SK-N-MC (cell line): ENCODE data around the gene RGMA.
"Not testable (repeated sequence)": the region's sequence is repeated elsewhere in the genome, so short reads cannot be mapped to it uniquely, and the experiment has no call there.

Experiments
- EZH2 ChIP-seq: fragments of 200-600 bp; sonication (generic); IDR thresholded peaks from one replicate; pipeline ENCODE4 v1.6.1; 2017; ENCODE audit warnings: antibody characterized with exemption
- FOXP2 ChIP-seq: optimal IDR thresholded peaks from 2 replicates; pipeline ENCODE3; 2011; ENCODE audit warnings: mild to moderate bottlenecking, moderate library complexity; ENCODE audit not compliant: insufficient read depth; ENCODE audit errors: extremely low read length, control extremely low read depth
- POLR2AphosphoS5 ChIP-seq: IDR thresholded peaks from 2 replicates; pipeline ENCODE4 v1.6.1; 2012; ENCODE audit warnings: mild to moderate bottlenecking, low read depth, low read length, borderline replicate concordance

DNA sequence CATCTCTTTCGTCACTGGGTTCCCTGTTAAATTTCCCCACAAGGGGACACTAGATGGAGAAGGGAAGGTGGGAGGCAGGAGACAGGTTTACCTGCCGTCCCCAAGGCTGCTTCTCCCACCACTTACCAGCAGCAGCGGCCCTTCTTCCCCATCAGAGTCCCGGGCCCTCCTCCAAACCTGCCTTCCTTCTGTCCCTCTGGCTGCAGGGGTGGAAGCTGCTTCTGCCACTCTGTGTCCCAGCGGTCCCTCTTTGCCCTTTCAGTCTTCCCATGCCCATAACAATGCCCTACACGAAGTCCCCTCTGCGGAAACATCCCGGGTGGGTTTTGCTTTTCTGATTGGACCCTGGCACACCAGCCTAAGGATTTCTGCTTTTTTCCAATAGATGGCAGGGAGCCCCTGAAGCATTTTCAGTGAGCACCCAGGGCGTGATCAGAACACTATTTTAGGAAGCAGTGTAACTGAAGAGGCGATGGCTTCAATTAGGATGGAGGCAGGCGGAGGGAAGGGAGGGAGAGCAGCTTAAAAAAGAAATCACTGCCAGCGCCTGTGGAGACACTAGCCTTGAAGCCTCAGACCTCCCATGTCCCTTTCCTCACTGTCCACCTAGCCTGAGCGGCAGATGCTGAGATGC is 26.3 kb downstream of the RGMA start:
- not testable (repeated sequence) for TF ChIP-seq POLR2AphosphoS5, EZH2, FOXP2
